IMR-90 (cell line): ENCODE data around the gene CYP1A2.

Source experiments
- CEBPB ChIP-seq: IDR thresholded peaks from 2 replicates; pipeline ENCODE4 v1.6.1; 2012; ENCODE audit warnings: low read depth, low read length, improper control_type of control experiment
- CHD1 ChIP-seq: IDR thresholded peaks from 2 replicates; pipeline ENCODE4 v1.6.1; 2012; ENCODE audit warnings: low read depth, low read length, improper control_type of control experiment
- CTCF ChIP-seq: conservative IDR thresholded peaks from 2 replicates; pipeline ENCODE4 v1.5.1; 2012; ENCODE audit warnings: mild to moderate bottlenecking, low read depth, low read length, improper control_type of control experiment
- FOS ChIP-seq: fragments of 150-350 bp; IDR thresholded peaks from 2 replicates; pipeline ENCODE4 v1.6.1; 2016; ENCODE audit warnings: low read depth, low read length
- MAFK ChIP-seq: IDR thresholded peaks from 2 replicates; pipeline ENCODE4 v1.6.1; 2012; ENCODE audit warnings: low read depth, low read length, improper control_type of control experiment
- MAZ ChIP-seq: IDR thresholded peaks from 2 replicates; pipeline ENCODE4 v1.6.1; 2012; ENCODE audit warnings: low read depth, mild to moderate bottlenecking, low read length, improper control_type of control experiment, moderate library complexity, borderline replicate concordance
- POLR2A ChIP-seq: IDR thresholded peaks from 2 replicates; pipeline ENCODE4 v1.6.1; 2012; ENCODE audit warnings: mild to moderate bottlenecking, low read depth, low read length
- RAD21 ChIP-seq: IDR thresholded peaks from 2 replicates; pipeline ENCODE4 v1.6.1; 2012; ENCODE audit warnings: low read length, improper control_type of control experiment
- SMC3 ChIP-seq: fragments of 150-350 bp; IDR thresholded peaks from 2 replicates; pipeline ENCODE4 v1.6.1; 2016; ENCODE audit warnings: low read depth, mild to moderate bottlenecking, antibody characterized with exemption, low read length, moderate library complexity
- USF2 ChIP-seq: fragments of 150-350 bp; IDR thresholded peaks from 2 replicates; pipeline ENCODE4 v1.6.1; 2017; ENCODE audit warnings: mild to moderate bottlenecking, antibody characterized with exemption, low read length, low read depth
- TF ChIP-seq, protein P1 (sequence below): fragments of 150-350 bp; IDR thresholded peaks from 2 replicates; pipeline ENCODE4 v1.6.1; 2016; ENCODE audit warnings: low read depth, mild to moderate bottlenecking, low read length, moderate library complexity, borderline replicate concordance

- TF ChIP-seq SMC3 (no peak), POLR2A (no peak), CTCF (no peak), CEBPB (no peak), MAZ (no peak), RAD21 (no peak), CHD1 (no peak), FOS (no peak), MAFK (no peak), USF2 (no peak)
- TF ChIP-seq, protein P1, sequence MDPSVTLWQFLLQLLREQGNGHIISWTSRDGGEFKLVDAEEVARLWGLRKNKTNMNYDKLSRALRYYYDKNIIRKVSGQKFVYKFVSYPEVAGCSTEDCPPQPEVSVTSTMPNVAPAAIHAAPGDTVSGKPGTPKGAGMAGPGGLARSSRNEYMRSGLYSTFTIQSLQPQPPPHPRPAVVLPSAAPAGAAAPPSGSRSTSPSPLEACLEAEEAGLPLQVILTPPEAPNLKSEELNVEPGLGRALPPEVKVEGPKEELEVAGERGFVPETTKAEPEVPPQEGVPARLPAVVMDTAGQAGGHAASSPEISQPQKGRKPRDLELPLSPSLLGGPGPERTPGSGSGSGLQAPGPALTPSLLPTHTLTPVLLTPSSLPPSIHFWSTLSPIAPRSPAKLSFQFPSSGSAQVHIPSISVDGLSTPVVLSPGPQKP: no peak
These were observed 22.5 kb upstream of the CYP1A2 start for GRCh38 chr15:74725845-74726773.
